Measurements from ENCODE around the gene ADAMTS8.

Gene ADAMTS8

DNA sequence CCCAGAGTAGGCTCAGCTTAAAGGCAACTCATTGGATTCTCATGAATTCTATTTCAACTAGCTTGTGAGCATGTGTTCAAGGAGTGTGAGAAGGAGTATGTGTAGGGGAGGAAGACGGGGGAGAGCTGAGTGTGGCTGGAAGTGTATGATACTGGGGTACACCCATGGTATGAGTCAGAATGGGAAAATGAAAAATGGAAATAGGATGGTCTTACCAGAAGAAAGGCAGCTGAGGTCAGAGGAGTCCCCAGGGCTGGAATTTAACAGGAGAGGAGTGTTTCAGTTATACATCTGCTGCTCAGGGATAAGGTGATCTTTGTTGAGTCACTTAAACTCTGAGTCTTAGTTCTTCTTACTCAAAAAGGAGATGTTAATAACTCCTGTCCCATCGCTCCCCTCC is 13.3 kb upstream of the ADAMTS8 start:
- TF ChIP-seq TAF1 (IDR thresholded peaks at IDR 0.05; ENCODE audit: low read depth) = no peak
- TF ChIP-seq RAD21 (IDR thresholded peaks at IDR 0.05; ENCODE audit: low read depth) = no peak
- TF ChIP-seq YY1 (IDR thresholded peaks at IDR 0.05; ENCODE audit: low read depth) = no peak
- no peak for TF ChIP-seq EGR1 (IDR thresholded peaks at IDR 0.05)
- TF ChIP-seq FOXM1 (IDR thresholded peaks at IDR 0.05; ENCODE audit: borderline replicate concordance, low read depth) = no peak
- TF ChIP-seq, protein P1, sequence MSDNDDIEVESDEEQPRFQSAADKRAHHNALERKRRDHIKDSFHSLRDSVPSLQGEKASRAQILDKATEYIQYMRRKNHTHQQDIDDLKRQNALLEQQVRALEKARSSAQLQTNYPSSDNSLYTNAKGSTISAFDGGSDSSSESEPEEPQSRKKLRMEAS (IDR thresholded peaks at IDR 0.05) = no peak
- TF ChIP-seq TEAD4 (IDR thresholded peaks at IDR 0.05) = no peak
- TF ChIP-seq CEBPB (IDR thresholded peaks at IDR 0.05) = no peak
- TF ChIP-seq, protein P2, sequence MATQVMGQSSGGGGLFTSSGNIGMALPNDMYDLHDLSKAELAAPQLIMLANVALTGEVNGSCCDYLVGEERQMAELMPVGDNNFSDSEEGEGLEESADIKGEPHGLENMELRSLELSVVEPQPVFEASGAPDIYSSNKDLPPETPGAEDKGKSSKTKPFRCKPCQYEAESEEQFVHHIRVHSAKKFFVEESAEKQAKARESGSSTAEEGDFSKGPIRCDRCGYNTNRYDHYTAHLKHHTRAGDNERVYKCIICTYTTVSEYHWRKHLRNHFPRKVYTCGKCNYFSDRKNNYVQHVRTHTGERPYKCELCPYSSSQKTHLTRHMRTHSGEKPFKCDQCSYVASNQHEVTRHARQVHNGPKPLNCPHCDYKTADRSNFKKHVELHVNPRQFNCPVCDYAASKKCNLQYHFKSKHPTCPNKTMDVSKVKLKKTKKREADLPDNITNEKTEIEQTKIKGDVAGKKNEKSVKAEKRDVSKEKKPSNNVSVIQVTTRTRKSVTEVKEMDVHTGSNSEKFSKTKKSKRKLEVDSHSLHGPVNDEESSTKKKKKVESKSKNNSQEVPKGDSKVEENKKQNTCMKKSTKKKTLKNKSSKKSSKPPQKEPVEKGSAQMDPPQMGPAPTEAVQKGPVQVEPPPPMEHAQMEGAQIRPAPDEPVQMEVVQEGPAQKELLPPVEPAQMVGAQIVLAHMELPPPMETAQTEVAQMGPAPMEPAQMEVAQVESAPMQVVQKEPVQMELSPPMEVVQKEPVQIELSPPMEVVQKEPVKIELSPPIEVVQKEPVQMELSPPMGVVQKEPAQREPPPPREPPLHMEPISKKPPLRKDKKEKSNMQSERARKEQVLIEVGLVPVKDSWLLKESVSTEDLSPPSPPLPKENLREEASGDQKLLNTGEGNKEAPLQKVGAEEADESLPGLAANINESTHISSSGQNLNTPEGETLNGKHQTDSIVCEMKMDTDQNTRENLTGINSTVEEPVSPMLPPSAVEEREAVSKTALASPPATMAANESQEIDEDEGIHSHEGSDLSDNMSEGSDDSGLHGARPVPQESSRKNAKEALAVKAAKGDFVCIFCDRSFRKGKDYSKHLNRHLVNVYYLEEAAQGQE (IDR thresholded peaks at IDR 0.05; ENCODE audit: low read depth) = no peak
- TF ChIP-seq, protein P3, sequence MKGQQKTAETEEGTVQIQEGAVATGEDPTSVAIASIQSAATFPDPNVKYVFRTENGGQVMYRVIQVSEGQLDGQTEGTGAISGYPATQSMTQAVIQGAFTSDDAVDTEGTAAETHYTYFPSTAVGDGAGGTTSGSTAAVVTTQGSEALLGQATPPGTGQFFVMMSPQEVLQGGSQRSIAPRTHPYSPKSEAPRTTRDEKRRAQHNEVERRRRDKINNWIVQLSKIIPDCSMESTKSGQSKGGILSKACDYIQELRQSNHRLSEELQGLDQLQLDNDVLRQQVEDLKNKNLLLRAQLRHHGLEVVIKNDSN (IDR thresholded peaks at IDR 0.05) = no peak
- TF ChIP-seq NFIC (IDR thresholded peaks at IDR 0.05) = no peak
- no peak for TF ChIP-seq CREB1 (IDR thresholded peaks at IDR 0.05; ENCODE audit: low read depth)
- no peak for TF ChIP-seq ZBTB7A (IDR thresholded peaks at IDR 0.05; ENCODE audit: low read depth)
- TF ChIP-seq EP300 (IDR thresholded peaks at IDR 0.05; ENCODE audit: borderline replicate concordance) = no peak
- no peak for TF ChIP-seq TCF12 (IDR thresholded peaks at IDR 0.05; ENCODE audit: low read depth)

DNA sequence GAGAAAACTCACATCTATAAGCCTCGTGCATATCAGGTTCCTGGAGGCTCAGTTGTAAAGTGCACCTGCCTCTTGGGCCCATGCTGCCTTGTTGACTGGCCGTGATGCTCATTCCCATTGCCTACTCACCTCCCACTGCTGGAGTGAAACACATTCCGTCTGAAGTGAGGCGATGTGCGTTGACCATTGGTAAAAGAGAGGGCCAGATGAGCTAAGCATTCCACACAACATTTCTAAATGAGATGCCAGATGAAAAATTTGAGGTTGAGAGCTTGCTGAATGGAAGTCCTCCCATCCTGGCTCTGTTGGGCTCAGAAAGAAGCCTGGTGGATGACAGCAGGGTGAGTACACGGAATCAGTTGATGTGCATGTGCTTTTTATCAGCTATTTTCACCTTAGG is 11.5 kb upstream of the ADAMTS8 start:
- no peak for TF ChIP-seq RAD21 (IDR thresholded peaks at IDR 0.05; ENCODE audit: low read depth)
- TF ChIP-seq ZBTB7A (IDR thresholded peaks at IDR 0.05; ENCODE audit: low read depth) = no peak
- no peak for TF ChIP-seq NFIC (IDR thresholded peaks at IDR 0.05)
- TF ChIP-seq, protein P2 (IDR thresholded peaks at IDR 0.05; ENCODE audit: low read depth) = no peak
- TF ChIP-seq EGR1 (IDR thresholded peaks at IDR 0.05) = no peak
- TF ChIP-seq TAF1 (IDR thresholded peaks at IDR 0.05; ENCODE audit: low read depth) = no peak

DNA sequence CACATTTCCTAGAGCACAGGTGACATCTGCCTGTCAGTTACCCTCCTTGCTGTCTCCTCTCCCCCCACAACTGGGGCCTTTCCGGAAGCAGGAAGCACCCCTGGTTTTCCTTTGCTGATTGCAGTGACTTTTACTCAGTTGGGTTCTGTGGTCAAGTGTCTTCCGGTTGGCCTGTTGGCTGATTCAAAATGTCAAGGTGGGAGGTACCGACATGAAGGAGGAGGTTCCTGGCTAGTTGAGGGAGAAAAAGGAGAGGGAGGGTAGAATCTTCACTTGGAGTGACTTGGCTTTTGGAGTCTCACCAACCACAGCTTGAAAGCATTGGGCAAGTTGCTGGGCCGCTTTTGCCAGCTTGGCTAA is 10.7 kb upstream of the ADAMTS8 start:
- TF ChIP-seq CREB1 (IDR thresholded peaks at IDR 0.05; ENCODE audit: low read depth) (no peak), ZBTB7A (IDR thresholded peaks at IDR 0.05; ENCODE audit: low read depth) (no peak), NFIC (IDR thresholded peaks at IDR 0.05) (no peak), CEBPB (IDR thresholded peaks at IDR 0.05) (no peak), EP300 (IDR thresholded peaks at IDR 0.05; ENCODE audit: borderline replicate concordance) (no peak), TCF12 (IDR thresholded peaks at IDR 0.05; ENCODE audit: low read depth) (no peak), TEAD4 (IDR thresholded peaks at IDR 0.05) (no peak), RAD21 (IDR thresholded peaks at IDR 0.05; ENCODE audit: low read depth) (no peak), TAF1 (IDR thresholded peaks at IDR 0.05; ENCODE audit: low read depth) (no peak)
- TF ChIP-seq, protein P1 (IDR thresholded peaks at IDR 0.05) = no peak

DNA sequence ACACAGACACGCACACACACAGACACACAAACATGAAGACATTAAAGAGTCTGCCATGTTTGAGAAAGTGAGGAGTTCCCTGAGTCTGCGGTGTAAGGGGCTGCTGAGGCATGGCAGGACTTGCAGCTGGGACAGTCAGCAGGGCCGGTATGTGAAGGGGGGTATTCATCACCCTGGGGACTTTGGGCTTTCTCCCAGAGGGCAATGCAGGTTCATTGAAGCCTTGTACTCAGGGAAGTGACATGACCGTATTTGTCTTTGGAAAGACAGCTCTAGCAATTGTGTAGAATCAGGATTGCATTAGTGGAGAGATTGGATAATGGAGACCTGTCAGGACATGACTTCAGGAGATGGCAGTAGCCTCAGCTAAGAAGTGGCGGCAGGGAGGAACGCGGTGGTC is 9.4 kb upstream of the ADAMTS8 start:
- TF ChIP-seq TAF1 (IDR thresholded peaks at IDR 0.05; ENCODE audit: low read depth) (no peak), NFIC (IDR thresholded peaks at IDR 0.05) (no peak), CREB1 (IDR thresholded peaks at IDR 0.05; ENCODE audit: low read depth) (no peak), RAD21 (IDR thresholded peaks at IDR 0.05; ENCODE audit: low read depth) (no peak), FOXM1 (IDR thresholded peaks at IDR 0.05; ENCODE audit: borderline replicate concordance, low read depth) (no peak), EGR1 (IDR thresholded peaks at IDR 0.05) (no peak), ZBTB7A (IDR thresholded peaks at IDR 0.05; ENCODE audit: low read depth) (no peak), TCF12 (IDR thresholded peaks at IDR 0.05; ENCODE audit: low read depth) (no peak), CEBPB (IDR thresholded peaks at IDR 0.05) (no peak), YY1 (IDR thresholded peaks at IDR 0.05; ENCODE audit: low read depth) (no peak), TEAD4 (IDR thresholded peaks at IDR 0.05) (no peak), EP300 (IDR thresholded peaks at IDR 0.05; ENCODE audit: borderline replicate concordance) (no peak)
- TF ChIP-seq, protein P2 (IDR thresholded peaks at IDR 0.05; ENCODE audit: low read depth) = no peak
- TF ChIP-seq, protein P3 (IDR thresholded peaks at IDR 0.05) = no peak
- TF ChIP-seq, protein P1 (IDR thresholded peaks at IDR 0.05) = no peak

Data from Ishikawa (cell line).